A673 (cell line): ENCODE data around the gene TJP1. TPM values are rescaled to one million over a fixed set of nuclear protein-coding genes. Genes with fewer than 3 reads are reported as not detected.

Experiments
- BruUV-seq: library from RNA; stranded (reverse); fragments of 400-500 nt; replicated peaks from 2 replicates; lab custom pipeline; 2021; lab: Mats Ljungman, UMichigan
- CTCF ChIA-PET: fragments of 300-600 bp; sonication (Branson Sonifier 250); formaldehyde crosslinking; loops from one replicate; lab custom pipeline; 2022; ENCODE audit warnings: antibody characterized with exemption; lab: Charles Lee
- POLR2A ChIA-PET: fragments of 300-600 bp; sonication (Branson Sonifier 250); formaldehyde crosslinking; loops from one replicate; lab custom pipeline; 2022; ENCODE audit warnings: antibody characterized with exemption; ENCODE audit not compliant: low non-redundant PET; lab: Charles Lee
- DNase-seq: peaks from one replicate; pipeline ENCODE4 v3.0.0-alpha.2; 2015; ENCODE audit warnings: low spot score
- H3K27ac ChIP-seq: fragments of 200-600 bp; sonication (generic); 2 replicates; pipeline ENCODE4 v1.5.1; 2016; ENCODE audit warnings: mixed run types, low read depth, mild to moderate bottlenecking, mixed read lengths, antibody characterized with exemption, low read length; ENCODE audit not compliant: poor library complexity, severe bottlenecking
- H3K27me3 ChIP-seq: fragments of 200-600 bp; sonication (generic); replicated peaks from 2 replicates; pipeline ENCODE4 v1.6.1; 2017; ENCODE audit warnings: mixed run types, low read depth, mild to moderate bottlenecking, mixed read lengths, antibody characterized with exemption, low read length; ENCODE audit not compliant: insufficient read depth, poor library complexity
- H3K36me3 ChIP-seq: fragments of 200-600 bp; sonication (generic); 2 replicates; pipeline ENCODE4 v1.6.1; 2016; ENCODE audit warnings: mixed run types, mild to moderate bottlenecking, mixed read lengths, antibody characterized with exemption, low read length; ENCODE audit not compliant: insufficient read depth, poor library complexity, severe bottlenecking
- H3K4me1 ChIP-seq: fragments of 200-600 bp; sonication (generic); 2 replicates; pipeline ENCODE4 v1.6.1; 2017; ENCODE audit warnings: mixed run types, mild to moderate bottlenecking, mixed read lengths, antibody characterized with exemption, low read length; ENCODE audit not compliant: insufficient read depth, poor library complexity, severe bottlenecking
- H3K4me3 ChIP-seq: fragments of 200-600 bp; sonication (generic); 2 replicates; pipeline ENCODE4 v1.5.1; 2016; ENCODE audit warnings: low read depth, mixed run types, mild to moderate bottlenecking, mixed read lengths, low read length; ENCODE audit not compliant: poor library complexity, severe bottlenecking
- H3K9me3 ChIP-seq: fragments of 200-600 bp; sonication (generic); 2 replicates; pipeline ENCODE4 v1.6.1; 2016; ENCODE audit warnings: mixed run types, low read depth, mild to moderate bottlenecking, mixed read lengths, antibody characterized with exemption, low read length; ENCODE audit not compliant: poor library complexity, severe bottlenecking
- CTCF ChIP-seq: fragments of 300-800, 200-600 bp; sonication (generic); conservative IDR thresholded peaks from 2 replicates; pipeline ENCODE4 v1.5.1; 2017; ENCODE audit warnings: low read depth, mild to moderate bottlenecking, antibody characterized with exemption, low read length, moderate library complexity, mixed read lengths
- EZH2 ChIP-seq: fragments of 200-600 bp; sonication (generic); IDR thresholded peaks from 2 replicates; pipeline ENCODE4 v1.6.1; 2017; ENCODE audit warnings: borderline replicate concordance, low read depth, mild to moderate bottlenecking, mixed read lengths, antibody characterized with exemption, low read length; ENCODE audit not compliant: poor library complexity, severe bottlenecking
- intact Hi-C: fragments of 100-400 bp; cut with micrococcal nuclease; formaldehyde crosslinking; loops from one replicate; pipeline ENCODE4 v1.10.0; 2022; ENCODE audit not compliant: unreplicated experiment
- total RNA-seq: library from RNA; stranded (reverse); gene quantifications from 2 replicates; pipeline ENCODE4 v1.2.3, GENCODE V29; 2021

Gene TJP1
- total RNA-seq, 1 experiment from 2014 or later, result 34.7 TPM

GRCh38 chr15:29854413-29854812, 32.1 kb upstream of the TJP1 start:
- Histone ChIP-seq H3K9me3 (no peaks in the 10 kb centered on the region), H3K27me3 (no peaks in the 10 kb centered on the region), H3K4me3 (no peak overlapping the region), H3K36me3 (no peaks in the 10 kb centered on the region), H3K27ac (no peak overlapping the region), H3K4me1 (peaks cover 6% of the 10 kb centered on the region)
- intact Hi-C loops, result no loop called here
- DNase-seq, result no peak
- ChIA-PET POLR2A (no interaction called here), CTCF (no interaction called here)
- no TSS peak for BruUV-seq
- TF ChIP-seq CTCF (no peak), EZH2 (no peak)

- no peak overlapping the region for H3K27ac ChIP-seq
- no peaks in the 10 kb centered on the region for H3K36me3 ChIP-seq
- H3K4me3 ChIP-seq, result no peak overlapping the region
- no peak for DNase-seq
- intact Hi-C loops, result no loop called here
- H3K4me1 ChIP-seq, result peaks cover 6% of the 10 kb centered on the region
- POLR2A ChIA-PET, result no interaction called here
- BruUV-seq, result no TSS peak
- H3K27me3 ChIP-seq, result no peaks in the 10 kb centered on the region
- no peaks in the 10 kb centered on the region for H3K9me3 ChIP-seq
- no peak for TF ChIP-seq EZH2
- CTCF ChIA-PET, result no interaction called here
These were observed 31.1 kb upstream of the TJP1 start for GRCh38 chr15:29853211-29853987.

- no TSS peak for BruUV-seq
- Histone ChIP-seq H3K4me3 (no peak overlapping the region), H3K27me3 (no peaks in the 10 kb centered on the region), H3K36me3 (no peaks in the 10 kb centered on the region), H3K9me3 (no peaks in the 10 kb centered on the region), H3K4me1 (peaks cover 2% of the 10 kb centered on the region), H3K27ac (no peak overlapping the region)
- ChIA-PET CTCF (no interaction called here), POLR2A (no interaction called here)
- intact Hi-C loops, result no loop called here
- TF ChIP-seq EZH2, result no peak
- TF ChIP-seq CTCF, result no peak
- DNase-seq, result no peak
These were observed 29.9 kb upstream of the TJP1 start for GRCh38 chr15:29852201-29852600.

GRCh38 chr15:29849716-29850115, 27.4 kb upstream of the TJP1 start:
- Histone ChIP-seq H3K27ac (no peak overlapping the region), H3K4me3 (no peak overlapping the region), H3K36me3 (no peaks in the 10 kb centered on the region), H3K4me1 (no peaks in the 10 kb centered on the region), H3K9me3 (no peaks in the 10 kb centered on the region), H3K27me3 (no peaks in the 10 kb centered on the region)
- intact Hi-C loops, result no loop called here
- no TSS peak for BruUV-seq
- ChIA-PET POLR2A (no interaction called here), CTCF (no interaction called here)
- no peak for DNase-seq
- TF ChIP-seq CTCF, result no peak
- TF ChIP-seq EZH2, result no peak
